C4-2B (cell line): Measurements from ENCODE around the gene TMCC1.
"Not testable (repeated sequence)": the region's sequence is repeated elsewhere in the genome, so short reads cannot be mapped to it uniquely, and the experiment has no call there.

Experiments used
- ZFX ChIP-seq: fragments of 450-650 bp; IDR thresholded peaks from 2 replicates; pipeline ENCODE4 v1.6.1; 2017
- TF ChIP-seq, protein P1 (sequence below): fragments of 450-650 bp; conservative IDR thresholded peaks from 2 replicates; pipeline ENCODE4 v1.5.1; 2017; ENCODE audit warnings: mild to moderate bottlenecking

DNA sequence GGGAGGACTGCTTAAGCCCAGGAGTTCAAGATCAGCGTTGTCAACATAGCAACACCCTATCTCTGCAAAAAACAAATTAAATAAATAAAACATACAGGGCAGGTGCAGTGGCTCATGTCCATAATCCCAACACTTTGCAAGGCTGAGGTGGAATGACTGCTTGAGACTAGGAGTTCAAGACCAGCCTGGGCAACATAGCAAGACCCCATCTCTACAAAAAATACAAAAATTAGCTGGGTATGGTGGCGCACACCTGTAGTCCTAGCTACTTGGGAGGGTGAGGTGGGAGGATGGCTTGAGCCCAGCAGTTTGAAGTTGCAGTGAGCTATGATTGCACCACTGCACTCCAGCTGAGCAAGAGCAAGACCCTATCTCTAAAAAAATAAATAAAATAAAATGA lies 19.0 kb downstream of the TMCC1 start:
- TF ChIP-seq, protein P1, sequence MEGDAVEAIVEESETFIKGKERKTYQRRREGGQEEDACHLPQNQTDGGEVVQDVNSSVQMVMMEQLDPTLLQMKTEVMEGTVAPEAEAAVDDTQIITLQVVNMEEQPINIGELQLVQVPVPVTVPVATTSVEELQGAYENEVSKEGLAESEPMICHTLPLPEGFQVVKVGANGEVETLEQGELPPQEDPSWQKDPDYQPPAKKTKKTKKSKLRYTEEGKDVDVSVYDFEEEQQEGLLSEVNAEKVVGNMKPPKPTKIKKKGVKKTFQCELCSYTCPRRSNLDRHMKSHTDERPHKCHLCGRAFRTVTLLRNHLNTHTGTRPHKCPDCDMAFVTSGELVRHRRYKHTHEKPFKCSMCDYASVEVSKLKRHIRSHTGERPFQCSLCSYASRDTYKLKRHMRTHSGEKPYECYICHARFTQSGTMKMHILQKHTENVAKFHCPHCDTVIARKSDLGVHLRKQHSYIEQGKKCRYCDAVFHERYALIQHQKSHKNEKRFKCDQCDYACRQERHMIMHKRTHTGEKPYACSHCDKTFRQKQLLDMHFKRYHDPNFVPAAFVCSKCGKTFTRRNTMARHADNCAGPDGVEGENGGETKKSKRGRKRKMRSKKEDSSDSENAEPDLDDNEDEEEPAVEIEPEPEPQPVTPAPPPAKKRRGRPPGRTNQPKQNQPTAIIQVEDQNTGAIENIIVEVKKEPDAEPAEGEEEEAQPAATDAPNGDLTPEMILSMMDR, result not testable (repeated sequence)
- TF ChIP-seq ZFX, result not testable (repeated sequence)
